Endothelial cell of hepatic sinusoid (primary cell): ENCODE results near the gene NEBL.

Experiments
- in situ Hi-C: cut with HindIII; loops from 2 replicates; pipeline ENCODE4 v1.10.0; 2017; ENCODE audit warnings: low sequenced_read_pairs

Gene NEBL

GRCh38 chr10:20871970-20872369 is 25.1 kb downstream of the NEBL start:
- in situ Hi-C loops, result no loop called here

- in situ Hi-C loops, result no loop called here
These were observed 26.3 kb downstream of the NEBL start for GRCh38 chr10:20870834-20871233.

- in situ Hi-C loops, result no loop called here
These were observed 34.1 kb downstream of the NEBL start for GRCh38 chr10:20863008-20863407.

DNA sequence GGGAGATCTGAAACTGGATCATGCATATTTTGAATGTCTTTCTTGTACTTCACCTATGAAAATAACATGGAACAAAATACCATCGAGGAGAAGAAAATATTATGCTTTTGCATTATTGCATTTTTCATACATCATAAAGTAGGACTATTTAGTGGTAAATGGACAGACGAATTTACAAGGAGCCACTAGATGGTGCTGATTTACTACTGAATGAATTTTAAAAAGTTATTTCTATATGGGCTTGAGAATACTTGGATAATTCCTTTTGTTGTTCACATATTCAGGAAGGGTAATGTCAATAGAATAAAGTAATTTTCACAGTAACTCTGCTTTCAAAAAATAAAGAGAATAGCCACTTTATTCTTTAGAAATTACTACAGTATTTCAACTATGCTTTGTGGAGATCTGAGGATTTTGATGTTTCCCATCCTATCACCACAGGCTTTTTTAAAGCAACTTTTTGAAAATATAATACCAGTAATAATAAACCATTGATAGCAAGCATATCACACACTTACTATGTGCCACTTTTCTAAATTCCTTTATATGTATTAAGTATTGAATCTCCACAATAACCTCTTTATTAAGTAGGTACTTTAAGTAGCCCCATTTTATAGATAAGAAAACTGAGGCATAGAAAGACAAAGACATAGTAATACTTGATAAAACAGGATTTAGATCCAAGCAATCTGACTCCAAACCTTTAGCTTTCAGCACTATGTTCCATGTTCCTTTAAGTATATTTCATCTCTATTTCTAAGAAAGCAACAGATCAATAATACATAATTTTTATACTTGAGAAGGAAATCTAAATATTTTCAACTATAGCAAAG is 38.6 kb downstream of the NEBL start:
- in situ Hi-C loops, result no loop called here

DNA sequence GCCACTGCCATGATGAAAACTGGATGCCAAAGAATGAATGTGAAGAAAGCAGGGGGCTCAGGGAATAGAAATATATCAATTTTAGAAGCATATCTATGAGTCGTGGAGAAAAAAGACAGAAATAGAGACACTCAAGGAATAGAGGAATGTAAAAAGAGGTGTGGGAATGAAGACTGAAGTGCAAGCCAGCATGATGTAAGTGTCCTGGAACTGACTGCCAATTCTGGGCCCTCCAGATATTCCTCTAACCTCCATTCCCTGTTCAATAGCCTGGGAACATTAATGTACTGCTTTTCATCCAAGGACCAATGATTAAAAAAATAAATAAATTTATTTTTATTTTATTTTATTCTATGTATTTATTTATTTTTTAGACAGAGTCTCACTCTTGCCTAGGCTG is 40.6 kb downstream of the NEBL start:
- in situ Hi-C loops, result no loop called here

GRCh38 chr10:20855398-20856038 is 41.6 kb downstream of the NEBL start:
- in situ Hi-C loops, result no loop called here

GRCh38 chr10:20853276-20853675 is 43.8 kb downstream of the NEBL start:
- in situ Hi-C loops, result no loop called here

DNA sequence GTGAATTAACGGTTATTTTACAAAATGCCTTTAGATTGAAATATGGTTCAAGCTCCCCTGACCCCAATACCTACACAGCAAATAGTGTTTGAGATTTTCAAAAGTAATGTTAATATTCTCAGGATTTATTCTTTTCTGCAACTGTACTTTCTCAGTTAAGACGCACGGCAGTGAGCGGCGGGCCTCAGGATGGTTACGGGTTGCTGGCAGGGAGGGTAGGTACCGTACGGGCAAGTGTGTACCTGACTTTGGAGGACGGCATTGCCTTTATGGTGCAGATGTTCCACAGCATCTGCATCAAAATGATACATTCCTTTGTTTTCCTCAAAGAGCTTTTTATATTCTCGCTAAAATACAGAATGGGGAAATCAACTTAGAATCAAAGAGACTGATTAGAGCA is 44.8 kb downstream of the NEBL start:
- in situ Hi-C loops, result no loop called here

DNA sequence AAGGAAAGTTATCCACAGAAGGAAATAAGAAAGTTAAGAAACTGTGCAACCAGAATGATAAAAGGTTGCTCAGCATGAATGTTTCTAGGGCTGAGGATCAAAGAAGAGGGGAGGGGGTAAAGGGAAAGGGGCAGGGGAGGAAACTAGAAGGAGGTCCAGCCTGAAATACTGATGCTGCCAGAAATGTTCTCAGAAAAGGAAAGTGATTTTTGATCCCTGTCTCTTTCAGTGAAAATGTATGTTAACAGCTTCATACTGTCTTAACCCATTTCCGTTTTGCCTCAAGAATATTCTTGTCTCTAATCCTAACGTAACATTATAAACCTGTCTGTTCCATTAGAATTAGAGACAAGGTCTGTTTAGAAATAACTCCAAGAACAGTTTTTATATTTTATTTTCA is 49.6 kb downstream of the NEBL start:
- in situ Hi-C loops, result no loop called here

DNA sequence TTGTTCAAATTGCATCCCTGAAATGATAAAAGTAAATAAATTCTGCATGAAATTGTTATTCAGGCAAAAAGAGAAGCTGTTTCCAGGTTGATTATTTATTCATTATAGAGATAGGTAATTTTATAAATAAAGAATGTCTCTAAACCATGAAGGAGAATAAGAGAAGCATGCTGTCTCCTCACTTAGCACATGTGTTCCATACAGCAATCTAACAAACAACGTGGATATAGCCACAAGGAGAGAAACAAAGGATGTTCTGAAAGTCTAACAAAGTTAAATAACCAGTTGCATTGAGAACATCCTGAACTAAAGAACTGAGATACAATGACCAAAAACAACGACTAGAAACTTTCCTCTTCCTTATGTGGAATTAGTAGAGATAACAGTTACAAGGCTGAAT is 50.8 kb downstream of the NEBL start:
- in situ Hi-C loops, result no loop called here

DNA sequence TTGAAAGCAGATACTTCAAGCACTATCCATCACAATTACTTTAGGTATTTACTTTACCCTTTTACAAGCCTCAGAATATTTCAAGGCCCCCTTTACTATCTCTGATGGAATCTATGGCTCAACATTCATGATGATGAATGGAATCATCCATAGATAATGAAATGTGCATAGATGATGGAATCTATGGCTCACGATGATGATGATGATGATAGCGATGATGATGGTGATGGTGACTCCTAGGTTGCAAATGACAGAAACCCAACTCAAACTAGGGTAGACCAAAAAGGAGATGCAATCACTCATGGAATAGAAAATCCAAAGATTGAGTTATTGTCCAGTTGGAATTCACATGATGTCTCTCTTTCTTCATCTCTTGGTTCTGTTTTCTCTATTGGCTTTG is 55.7 kb downstream of the NEBL start:
- in situ Hi-C loops, result no loop called here

- in situ Hi-C loops, result no loop called here
These were observed 57.2 kb downstream of the NEBL start for GRCh38 chr10:20839910-20840309.

DNA sequence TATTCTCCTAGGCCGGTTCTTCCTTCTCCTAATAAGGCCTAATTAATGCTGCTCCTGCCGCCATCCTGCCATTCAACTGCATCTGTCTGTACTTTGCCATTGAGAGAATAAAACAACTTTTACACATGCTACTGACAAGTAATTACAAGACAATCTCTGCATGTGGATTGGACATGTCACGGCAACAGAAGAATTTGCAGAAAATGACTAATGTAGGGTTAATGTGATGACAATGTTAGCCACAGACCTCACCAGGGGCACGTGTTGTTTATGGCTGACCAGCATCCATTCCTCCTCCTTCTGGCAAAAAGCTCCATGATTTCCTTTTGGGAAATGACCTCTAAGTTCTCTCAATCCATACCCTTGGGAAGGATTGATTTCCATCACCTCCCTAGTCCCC is 58.0 kb downstream of the NEBL start:
- in situ Hi-C loops, result no loop called here

DNA sequence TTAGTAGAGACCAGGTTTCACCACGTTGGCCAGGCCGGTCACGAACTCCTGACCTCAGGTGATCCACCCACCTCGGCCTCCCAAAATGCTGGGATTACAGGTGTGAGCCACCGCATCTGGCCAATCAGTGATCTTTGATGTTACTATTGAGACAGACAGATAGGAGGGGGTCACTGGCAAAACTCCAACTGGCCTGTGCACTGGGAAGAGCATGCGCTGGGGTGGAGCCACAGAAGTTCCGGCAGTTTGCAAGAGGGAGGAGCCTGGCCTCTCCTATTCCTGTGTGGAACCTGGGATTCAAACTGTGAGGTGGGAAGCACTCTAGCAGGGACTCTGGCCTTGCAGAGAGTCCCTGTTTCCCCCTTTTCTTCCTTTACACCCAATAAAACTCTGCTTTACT is 60.7 kb downstream of the NEBL start:
- in situ Hi-C loops, result no loop called here

DNA sequence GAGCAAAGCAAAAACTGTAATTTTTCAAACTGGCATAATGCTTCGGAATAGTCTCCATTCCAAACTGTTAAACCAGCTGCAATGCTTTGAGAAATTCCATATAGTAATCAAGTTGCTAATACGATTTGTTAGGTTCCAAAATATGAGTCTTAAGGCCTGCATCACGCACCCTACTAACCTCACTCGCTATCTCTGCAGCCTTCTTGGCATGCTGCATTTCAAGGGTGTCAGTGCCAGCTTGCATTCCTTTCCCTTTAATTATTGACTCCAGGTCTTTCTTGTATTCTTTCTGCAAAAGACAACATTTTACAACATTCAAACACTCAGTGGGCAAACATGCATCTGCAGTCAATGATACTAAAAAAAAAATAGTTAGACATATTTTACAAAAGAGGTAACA is 61.8 kb downstream of the NEBL start:
- in situ Hi-C loops, result no loop called here

GRCh38 chr10:20834825-20835224 is 62.3 kb downstream of the NEBL start:
- in situ Hi-C loops, result no loop called here

DNA sequence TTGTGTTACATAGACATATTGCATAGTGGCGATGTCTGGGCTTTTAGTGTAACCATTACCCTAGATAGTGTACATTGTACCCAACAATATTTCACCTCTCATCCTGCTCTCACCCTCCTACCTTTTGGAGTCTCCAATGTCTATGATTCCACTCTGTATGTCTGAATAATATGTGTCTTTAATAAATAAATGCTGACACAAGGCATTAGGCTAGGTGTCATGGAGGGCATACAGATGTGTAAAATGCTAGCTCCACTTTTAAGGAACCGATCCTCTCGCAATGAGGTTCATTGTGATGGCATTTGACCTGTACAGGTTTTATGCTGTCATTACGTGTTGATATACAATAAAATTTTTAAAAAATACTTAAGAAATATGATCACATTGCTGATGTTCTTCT is 74.3 kb downstream of the NEBL start:
- in situ Hi-C loops, result no loop called here

DNA sequence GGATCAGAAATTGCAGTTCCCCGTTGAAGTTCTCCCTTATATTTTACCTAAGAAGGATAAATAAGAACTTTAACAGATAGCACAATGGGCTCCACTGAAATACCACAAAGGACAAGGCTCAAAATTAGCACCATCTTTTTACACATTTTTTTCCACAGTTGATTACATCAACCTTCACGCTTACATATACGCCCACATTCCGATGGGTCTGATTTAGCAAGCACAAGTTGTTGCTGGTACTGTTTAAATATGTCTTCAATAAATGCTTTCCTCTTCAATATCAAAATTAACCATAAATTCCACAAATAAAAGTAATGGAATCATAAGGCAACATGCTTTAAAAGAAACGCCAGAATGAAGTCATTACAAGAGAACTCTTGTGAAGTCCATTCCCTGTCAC is 79.5 kb downstream of the NEBL start:
- in situ Hi-C loops, result no loop called here

- in situ Hi-C loops, result no loop called here
These were observed 80.0 kb downstream of the NEBL start for GRCh38 chr10:20817116-20817515.

DNA sequence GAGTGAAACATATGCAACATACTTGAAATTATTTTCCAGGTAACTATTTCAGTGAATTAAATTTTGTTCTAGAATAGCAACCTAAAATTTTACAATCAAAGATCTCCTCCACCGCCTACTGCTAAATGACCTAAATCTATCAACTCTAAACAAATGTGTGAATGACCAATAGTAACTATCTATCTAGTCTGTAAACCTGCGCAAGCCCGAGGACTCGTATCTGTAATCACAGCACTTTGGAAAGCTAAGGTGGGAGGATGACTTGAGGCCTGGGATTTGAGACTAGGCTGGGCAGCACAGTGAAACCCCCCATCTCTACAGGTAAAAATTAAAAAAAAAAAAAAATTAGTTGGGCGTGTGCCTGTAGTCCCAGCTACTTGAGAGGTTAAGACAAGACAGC is 83.0 kb downstream of the NEBL start:
- in situ Hi-C loops, result no loop called here

GRCh38 chr10:20811131-20811530 is 86.0 kb downstream of the NEBL start:
- in situ Hi-C loops, result no loop called here

DNA sequence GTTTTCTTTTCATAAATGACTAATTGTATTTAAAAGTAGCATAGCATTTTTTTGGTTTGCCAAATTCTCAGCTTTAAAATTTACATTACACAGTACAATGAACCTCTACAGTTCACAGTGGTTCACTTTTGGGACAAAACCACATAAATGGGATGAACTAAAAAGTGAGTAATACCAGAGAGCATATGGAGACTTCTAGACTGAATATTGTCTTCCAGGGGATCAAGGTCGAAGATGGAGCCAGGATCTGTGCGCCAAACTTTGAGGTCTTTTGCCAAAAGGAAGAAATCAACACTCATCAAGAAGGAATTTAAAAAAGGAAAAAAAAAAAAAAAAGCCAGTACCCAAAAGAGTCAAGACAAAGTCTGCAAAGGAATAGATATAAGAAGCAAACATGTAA is 87.5 kb downstream of the NEBL start:
- in situ Hi-C loops, result no loop called here

- in situ Hi-C loops, result no loop called here
These were observed 90.6 kb downstream of the NEBL start for GRCh38 chr10:20806487-20806886.
